A172 (cell line): ENCODE data around the gene TTLL11. TPM values are rescaled to one million over a fixed set of nuclear protein-coding genes. Genes with fewer than 3 reads are reported as not detected.
A peak's percentile ranks its signal among the peaks of the same experiment; 100 is the strongest.

Source experiments
- DNase-seq: peaks from one replicate; pipeline ENCODE4 v3.0.0-alpha.2; 2015; ENCODE audit warnings: low spot score
- total RNA-seq: library from RNA; depleted of rRNA; stranded (reverse); fragments of >200 nt; shearing (Covaris generic); gene quantifications from 2 replicates; pipeline ENCODE4 v1.2.3, GENCODE V29; 2014

Gene TTLL11
- total RNA-seq, 1 experiment from 2014 or later: 3.6 TPM

GRCh38 chr9:121939643-121940042 is 153.5 kb downstream of the TTLL11 start:
- no peak for DNase-seq

DNA sequence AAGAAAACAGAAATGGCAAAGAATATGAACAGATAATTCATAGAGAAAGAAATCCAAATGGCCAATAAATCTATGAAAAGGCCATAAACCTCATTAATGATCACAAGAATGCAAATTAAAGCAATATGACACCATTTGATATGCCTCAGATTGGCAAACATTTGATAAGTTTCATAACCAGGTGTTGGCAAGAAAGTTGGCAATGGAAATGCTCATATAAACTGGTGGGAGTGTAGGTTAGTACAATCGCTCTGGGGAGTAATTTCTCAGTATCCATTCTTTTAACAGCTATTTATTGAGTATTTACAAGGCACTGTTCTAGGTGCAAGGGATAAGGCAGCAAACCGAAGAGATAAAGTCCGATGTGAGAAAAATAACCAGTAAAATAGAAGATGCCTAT is 154.5 kb downstream of the TTLL11 start:
- DNase-seq: no peak

DNA sequence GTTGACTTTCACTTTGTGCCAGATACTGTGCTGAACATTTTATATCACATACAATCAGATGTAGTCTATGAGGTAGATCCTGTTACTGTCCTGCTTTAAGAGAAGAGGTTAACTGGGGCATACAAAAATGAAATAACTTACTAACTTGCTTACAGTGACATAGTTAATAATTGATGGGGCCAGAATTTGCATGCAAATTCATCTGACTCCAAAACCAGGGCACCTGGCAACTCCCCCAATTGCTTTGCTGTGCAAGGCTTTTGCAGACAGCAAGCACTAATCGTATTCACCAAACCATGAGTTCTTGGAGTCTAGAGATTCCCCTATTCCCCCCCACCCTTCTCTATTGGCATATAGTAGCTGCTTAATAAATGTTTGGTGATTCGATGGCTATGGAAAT is 155.9 kb downstream of the TTLL11 start:
- DNase-seq: no peak

DNA sequence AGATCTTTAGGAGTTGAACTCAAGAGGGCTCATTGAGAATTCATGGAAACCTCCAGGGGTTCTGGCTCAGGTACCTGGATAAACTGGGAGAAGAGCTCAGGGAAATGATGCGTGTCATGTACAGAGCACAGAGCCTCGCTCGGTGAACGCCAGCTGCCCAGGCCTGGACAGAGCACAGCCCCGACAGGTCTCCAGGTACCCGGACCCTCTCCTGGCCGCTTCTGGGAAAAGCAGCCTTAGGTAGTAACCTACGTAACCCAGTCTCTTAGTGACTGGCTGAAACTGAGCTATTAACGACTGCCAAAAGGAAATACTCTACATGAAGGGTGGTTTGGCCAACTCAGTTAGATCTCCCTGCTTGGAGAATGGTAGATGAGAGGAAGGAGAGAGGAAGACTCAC is 157.4 kb downstream of the TTLL11 start:
- no peak for DNase-seq

- DNase-seq: no peak
Observed at GRCh38 chr9:121930956-121931355, 162.2 kb downstream of the TTLL11 start.

DNA sequence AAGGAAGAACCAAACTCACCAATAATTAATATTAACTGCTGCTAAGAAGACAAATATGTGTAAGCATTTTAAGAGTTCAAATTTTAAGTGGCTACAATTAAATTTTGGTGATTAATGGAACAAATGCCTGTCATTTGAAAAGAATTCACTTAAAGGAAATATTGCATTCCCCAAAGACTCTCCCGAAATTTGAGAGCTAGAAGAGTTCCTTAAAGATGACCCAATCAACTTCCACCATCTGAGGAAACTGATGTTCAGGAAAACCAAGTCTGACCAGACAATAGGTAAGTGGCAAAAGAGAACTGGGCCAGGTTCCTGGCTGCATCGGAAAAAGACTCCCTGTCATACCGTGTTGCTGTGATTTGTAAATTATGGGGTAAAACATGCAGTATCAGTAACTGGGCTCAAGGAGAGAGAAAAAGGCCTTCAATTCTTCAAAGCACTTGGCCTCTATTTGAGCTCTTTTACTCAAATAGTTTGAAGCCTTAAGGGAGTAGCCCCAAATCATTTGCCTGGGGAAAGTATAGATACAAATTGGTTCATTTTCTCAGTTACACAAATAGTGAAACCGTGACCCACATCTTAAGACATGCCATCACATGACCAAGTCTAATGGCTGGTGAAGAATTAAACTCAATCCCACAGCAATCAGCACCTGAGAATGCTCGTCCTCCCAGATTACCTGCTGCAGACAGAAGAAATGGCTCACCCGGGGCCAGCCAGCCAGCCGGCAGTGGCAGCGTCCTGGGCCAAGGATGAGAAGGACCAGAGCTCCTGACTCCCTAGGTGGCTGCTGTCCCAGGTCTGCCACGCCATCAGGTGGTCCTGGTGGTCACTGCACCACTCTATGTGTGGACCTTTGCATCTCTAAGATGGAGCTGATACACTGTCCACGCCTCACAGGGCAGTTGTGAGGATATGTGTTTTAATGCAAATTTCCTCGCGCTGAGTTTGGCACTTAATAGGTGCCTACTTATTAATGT is 162.9 kb downstream of the TTLL11 start:
- peak; percentile 25 for DNase-seq

GRCh38 chr9:121927636-121928035 is 165.5 kb downstream of the TTLL11 start:
- no peak for DNase-seq

GRCh38 chr9:121927081-121927480 is 166.0 kb downstream of the TTLL11 start:
- DNase-seq: no peak

DNA sequence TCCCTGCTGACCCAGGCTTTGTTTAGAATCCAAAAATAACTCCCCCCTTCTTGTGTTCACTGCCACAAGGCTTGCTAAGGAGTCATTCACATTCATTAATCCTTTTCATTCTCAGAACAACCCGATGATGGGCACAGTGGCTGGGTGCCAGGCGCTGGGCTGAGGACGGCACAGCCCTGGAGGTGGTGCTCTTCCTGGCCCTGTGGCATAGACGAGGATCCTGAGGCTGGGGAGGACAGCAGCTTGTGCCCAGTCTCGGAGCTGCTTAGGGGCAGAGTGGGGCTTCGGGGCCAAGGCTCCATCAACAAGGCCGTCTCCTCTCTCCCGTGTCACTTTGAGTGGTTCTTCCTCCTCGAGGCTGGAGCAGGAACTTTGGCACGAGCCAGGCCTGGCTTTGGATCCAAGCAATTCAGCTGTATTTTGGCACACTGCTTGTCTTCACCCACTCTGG is 166.7 kb downstream of the TTLL11 start:
- no peak for DNase-seq

DNA sequence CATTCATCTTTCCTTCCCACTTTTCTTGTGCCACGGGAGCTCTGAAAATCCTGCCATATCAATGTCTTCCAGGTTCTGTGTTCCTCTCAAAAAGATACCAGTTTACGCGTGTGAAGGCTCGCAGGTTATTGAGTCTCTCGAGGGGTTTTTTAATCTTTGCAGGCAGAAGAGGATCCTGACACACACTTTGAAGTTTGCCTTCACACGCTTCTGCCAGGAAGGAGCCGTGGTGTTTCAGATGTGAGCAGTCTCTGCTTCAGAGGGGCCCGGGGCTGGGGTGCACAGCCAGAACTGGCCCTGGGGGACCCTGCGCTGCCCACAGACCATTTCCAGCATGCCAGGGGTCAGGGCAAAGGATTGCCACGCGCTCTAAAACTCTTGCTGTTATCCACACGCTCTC is 167.2 kb downstream of the TTLL11 start:
- no peak for DNase-seq

GRCh38 chr9:121924700-121925099 is 168.4 kb downstream of the TTLL11 start:
- no peak for DNase-seq

DNA sequence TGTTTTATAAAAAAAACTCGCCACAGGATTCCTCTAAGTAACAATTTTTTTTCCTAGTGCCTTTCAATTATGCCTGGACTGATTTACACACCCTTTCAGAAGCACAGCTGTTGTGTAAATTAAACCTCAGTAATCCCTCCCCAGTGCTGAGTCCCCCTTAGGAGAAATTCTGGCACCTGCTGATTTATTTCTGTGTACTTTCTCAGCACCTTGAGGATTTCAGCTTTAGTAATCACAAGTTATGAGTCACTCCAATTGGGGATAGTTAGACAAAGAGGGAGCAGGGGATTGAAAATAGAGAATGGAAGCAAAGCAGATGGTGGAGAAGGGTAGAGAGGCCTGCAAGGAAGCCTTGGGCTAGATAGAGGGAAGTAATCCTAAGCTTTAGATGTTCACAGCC is 171.7 kb downstream of the TTLL11 start:
- DNase-seq: peak; percentile 44

GRCh38 chr9:121917375-121918335 is 175.5 kb downstream of the TTLL11 start:
- no peak for DNase-seq

DNA sequence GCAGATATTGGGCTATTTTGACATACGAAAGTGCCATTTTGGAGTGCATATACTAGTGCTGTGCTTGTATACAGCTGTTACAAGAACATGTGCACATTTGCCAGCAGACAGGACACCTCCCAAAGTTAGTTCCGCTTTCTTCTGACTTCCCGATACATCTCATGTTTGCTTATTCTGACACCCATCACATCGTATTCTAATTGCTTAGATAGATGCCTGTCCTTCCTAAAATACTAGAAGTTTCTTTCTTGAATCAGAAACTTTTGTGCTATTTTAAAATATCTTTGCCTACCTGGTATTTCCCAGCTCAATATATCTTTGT is 177.8 kb downstream of the TTLL11 start:
- DNase-seq: no peak

- no peak for DNase-seq
Observed at GRCh38 chr9:121914604-121915303, 178.4 kb downstream of the TTLL11 start.

GRCh38 chr9:121914017-121914595 is 179.0 kb downstream of the TTLL11 start:
- DNase-seq: no peak

DNA sequence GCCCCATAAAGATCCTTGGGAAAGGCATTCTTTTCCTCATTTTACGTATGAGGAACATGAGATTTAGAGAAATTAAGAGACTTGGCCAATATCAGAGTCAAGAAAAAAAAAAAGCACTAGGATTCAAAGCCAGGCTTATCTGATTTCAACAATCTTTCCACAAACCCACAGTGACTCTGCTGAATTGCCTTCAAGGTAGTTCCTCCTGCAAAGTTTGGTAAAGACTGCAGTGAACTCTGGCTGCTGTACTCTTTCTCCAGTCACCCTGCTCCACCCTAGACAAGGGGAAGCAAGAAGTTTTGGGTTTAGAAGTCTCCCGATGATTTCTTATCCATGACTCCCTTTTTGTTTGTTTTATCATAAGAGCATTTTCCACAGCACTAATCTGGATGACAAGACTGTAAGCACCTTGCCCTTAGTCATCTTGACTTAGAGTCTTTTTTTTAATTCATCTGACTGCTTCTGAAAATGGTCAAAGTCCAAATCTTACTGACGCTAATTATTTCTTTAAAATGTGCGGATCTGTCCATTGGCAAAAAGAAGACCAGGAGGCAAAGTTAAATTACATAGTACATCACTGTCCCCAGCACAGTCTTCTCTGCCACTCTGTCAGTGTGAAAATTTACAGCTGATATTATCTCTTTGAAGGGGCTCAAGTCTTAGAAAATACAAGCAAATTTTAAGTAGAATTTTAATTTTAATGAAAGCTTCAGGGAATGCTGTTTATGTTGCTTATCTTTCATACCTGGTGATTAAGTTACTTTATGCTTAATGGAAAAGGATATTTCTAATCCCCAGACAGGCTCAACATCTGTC is 180.1 kb downstream of the TTLL11 start:
- no peak for DNase-seq

GRCh38 chr9:121910491-121911040 is 182.5 kb downstream of the TTLL11 start:
- DNase-seq: no peak

- DNase-seq: no peak
Observed at GRCh38 chr9:121909111-121909510, 184.0 kb downstream of the TTLL11 start.
